Osteoblast (primary cell): ENCODE results near the gene TM4SF18. TPM values are rescaled to one million over a fixed set of nuclear protein-coding genes. Genes with fewer than 3 reads are reported as not detected.
"Not testable (repeated sequence)": the region's sequence is repeated elsewhere in the genome, so short reads cannot be mapped to it uniquely, and the experiment has no call there.

ENCODE experiments used
- DNase-seq: peaks from one replicate; pipeline ENCODE4 v3.0.0; 2011; ENCODE audit warnings: low spot score, mixed read lengths; ENCODE audit not compliant: insufficient read length; ENCODE audit errors: missing footprints
- H2AFZ ChIP-seq: 2 replicates; pipeline ENCODE4 v1.6.0; 2011; ENCODE audit warnings: mild to moderate bottlenecking, low read length
- H3K27ac ChIP-seq: 2 replicates; pipeline ENCODE4 v1.5.1; 2011; ENCODE audit warnings: mild to moderate bottlenecking, low read depth, low read length, moderate library complexity
- H3K27me3 ChIP-seq: 2 replicates; pipeline ENCODE4 v1.6.0; 2012; ENCODE audit warnings: mild to moderate bottlenecking, control low read depth, inconsistent platforms, low read length, moderate library complexity; ENCODE audit not compliant: insufficient read depth
- H3K36me3 ChIP-seq: 2 replicates; pipeline ENCODE4 v1.5.1; 2011; ENCODE audit warnings: mild to moderate bottlenecking, low read length, control low read depth, moderate library complexity; ENCODE audit not compliant: insufficient read depth
- H3K4me1 ChIP-seq: 2 replicates; pipeline ENCODE4 v1.5.1; 2011; ENCODE audit warnings: mild to moderate bottlenecking, low read length, control low read depth, moderate library complexity; ENCODE audit not compliant: insufficient read depth
- H3K4me2 ChIP-seq: 2 replicates; pipeline ENCODE4 v1.6.0; 2011; ENCODE audit warnings: mild to moderate bottlenecking, low read length; ENCODE audit not compliant: insufficient read depth
- H3K4me3 ChIP-seq: fragments of 200-600 bp; sonication (generic); 3 replicates; pipeline ENCODE4 v1.5.1; 2012; ENCODE audit warnings: mild to moderate bottlenecking, low read length, inconsistent platforms; ENCODE audit not compliant: insufficient read depth
- H3K79me2 ChIP-seq: 2 replicates; pipeline ENCODE4 v1.6.0; 2012; ENCODE audit warnings: mild to moderate bottlenecking, low read length, control low read depth, inconsistent platforms; ENCODE audit not compliant: insufficient read depth
- H3K9me3 ChIP-seq: 2 replicates; pipeline ENCODE4 v1.5.1; 2011; ENCODE audit warnings: low read depth, low read length, control low read depth
- H4K20me1 ChIP-seq: 2 replicates; pipeline ENCODE4 v1.6.0; 2012; ENCODE audit warnings: mild to moderate bottlenecking, low read length, control low read depth; ENCODE audit not compliant: insufficient read depth
- total RNA-seq: library from RNA; depleted of rRNA; stranded (reverse); fragments of >200 nt; gene quantifications from 2 replicates; pipeline ENCODE4 v1.2.3, GENCODE V29; 2012
- TF ChIP-seq, protein P1 (sequence below): IDR thresholded peaks from 2 replicates; pipeline ENCODE4 v1.5.1; 2011; ENCODE audit warnings: mild to moderate bottlenecking, low read depth, low read length, moderate library complexity; ENCODE audit errors: extremely low read depth

The TM4SF18 gene
- total RNA-seq, 1 donor = not detected

DNA sequence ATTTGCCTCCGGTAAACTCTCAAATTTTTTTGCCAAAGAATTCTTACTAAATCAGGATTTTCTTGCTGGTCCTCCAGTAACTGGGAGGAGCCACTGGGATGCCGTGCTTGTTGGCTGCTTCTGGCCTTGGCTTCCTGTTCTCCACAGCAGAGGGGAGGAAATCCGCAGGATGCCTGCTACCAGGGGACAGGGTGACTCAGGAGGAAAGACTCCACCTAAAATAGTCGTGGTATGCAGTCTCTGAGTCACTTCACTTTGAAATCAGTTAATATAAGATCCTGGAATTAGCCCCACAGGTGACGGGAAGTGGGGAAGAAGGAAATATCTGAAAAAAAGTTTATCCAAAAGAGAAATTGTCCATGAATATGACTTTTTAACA, 6.5 kb upstream of the TM4SF18 start:
- peaks cover 38% of the 10 kb centered on the region for H3K4me1 ChIP-seq
- H3K27me3 ChIP-seq = no peaks in the 10 kb centered on the region
- H3K79me2 ChIP-seq = no peaks in the 10 kb centered on the region
- H3K9me3 ChIP-seq = no peaks in the 10 kb centered on the region
- peak overlapping the region; percentile 82 for H3K27ac ChIP-seq
- H2AFZ ChIP-seq = no peak overlapping the region
- H3K36me3 ChIP-seq = no peaks in the 10 kb centered on the region
- DNase-seq = peak; percentile 64
- peak overlapping the region; percentile 69 for H3K4me2 ChIP-seq
- H4K20me1 ChIP-seq = no peaks in the 10 kb centered on the region
- TF ChIP-seq, protein P1, sequence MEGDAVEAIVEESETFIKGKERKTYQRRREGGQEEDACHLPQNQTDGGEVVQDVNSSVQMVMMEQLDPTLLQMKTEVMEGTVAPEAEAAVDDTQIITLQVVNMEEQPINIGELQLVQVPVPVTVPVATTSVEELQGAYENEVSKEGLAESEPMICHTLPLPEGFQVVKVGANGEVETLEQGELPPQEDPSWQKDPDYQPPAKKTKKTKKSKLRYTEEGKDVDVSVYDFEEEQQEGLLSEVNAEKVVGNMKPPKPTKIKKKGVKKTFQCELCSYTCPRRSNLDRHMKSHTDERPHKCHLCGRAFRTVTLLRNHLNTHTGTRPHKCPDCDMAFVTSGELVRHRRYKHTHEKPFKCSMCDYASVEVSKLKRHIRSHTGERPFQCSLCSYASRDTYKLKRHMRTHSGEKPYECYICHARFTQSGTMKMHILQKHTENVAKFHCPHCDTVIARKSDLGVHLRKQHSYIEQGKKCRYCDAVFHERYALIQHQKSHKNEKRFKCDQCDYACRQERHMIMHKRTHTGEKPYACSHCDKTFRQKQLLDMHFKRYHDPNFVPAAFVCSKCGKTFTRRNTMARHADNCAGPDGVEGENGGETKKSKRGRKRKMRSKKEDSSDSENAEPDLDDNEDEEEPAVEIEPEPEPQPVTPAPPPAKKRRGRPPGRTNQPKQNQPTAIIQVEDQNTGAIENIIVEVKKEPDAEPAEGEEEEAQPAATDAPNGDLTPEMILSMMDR = no peak
- peak overlapping the region; percentile 5 for H3K4me3 ChIP-seq

DNA sequence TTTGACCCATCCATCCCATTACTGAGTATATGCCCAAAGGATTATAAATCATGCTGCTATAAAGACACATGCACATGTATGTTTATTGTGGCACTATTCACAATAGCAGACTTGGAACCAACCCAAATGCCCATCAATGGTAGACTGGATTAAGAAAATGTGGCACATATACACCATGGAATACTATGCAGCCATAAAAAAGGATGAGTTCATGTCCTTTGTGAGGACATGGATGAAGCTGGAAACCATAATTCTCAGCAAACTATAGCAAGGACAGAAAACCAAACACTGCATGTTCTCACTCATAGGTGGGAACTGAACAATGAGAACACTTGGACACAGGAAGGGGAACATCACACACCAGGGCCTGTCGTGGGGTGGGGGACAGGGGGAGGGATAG, 4.0 kb upstream of the TM4SF18 start:
- H3K27me3 ChIP-seq, DNase-seq, H3K4me2 ChIP-seq, H3K4me3 ChIP-seq, H3K79me2 ChIP-seq, H4K20me1 ChIP-seq, H2AFZ ChIP-seq, H3K36me3 ChIP-seq, H3K27ac ChIP-seq, H3K9me3 ChIP-seq: not testable (repeated sequence)
- H3K4me1 ChIP-seq = peaks cover 43% of the 10 kb centered on the region

DNA sequence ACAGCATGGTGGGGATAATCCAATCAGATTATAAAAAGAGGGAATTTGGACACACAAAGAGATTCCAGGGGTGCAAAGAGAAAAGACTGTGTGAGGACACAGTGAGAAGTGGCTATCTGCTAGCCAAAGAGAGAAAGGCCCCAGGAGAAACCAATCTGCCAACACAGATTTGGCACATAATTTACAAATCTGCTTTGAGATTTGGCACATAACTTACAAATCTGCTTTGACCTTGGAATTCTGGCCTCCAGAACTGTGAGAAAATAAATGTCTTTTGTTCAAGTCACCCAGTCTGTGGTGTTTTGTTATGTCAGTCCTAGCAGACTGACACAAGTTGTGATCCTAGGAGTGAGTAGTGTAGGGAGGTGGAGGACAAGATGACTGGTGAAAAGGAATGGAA, 3.5 kb upstream of the TM4SF18 start:
- H3K36me3 ChIP-seq = no peaks in the 10 kb centered on the region
- no peak for DNase-seq
- H3K4me2 ChIP-seq = no peak overlapping the region
- H3K27ac ChIP-seq = no peak overlapping the region
- H2AFZ ChIP-seq = peak overlapping the region; percentile 17
- H3K27me3 ChIP-seq = no peaks in the 10 kb centered on the region
- no peaks in the 10 kb centered on the region for H3K9me3 ChIP-seq
- H3K4me3 ChIP-seq = no peak overlapping the region
- peaks cover 42% of the 10 kb centered on the region for H3K4me1 ChIP-seq
- H3K79me2 ChIP-seq = no peaks in the 10 kb centered on the region
- TF ChIP-seq, protein P1 = no peak
- no peaks in the 10 kb centered on the region for H4K20me1 ChIP-seq

DNA sequence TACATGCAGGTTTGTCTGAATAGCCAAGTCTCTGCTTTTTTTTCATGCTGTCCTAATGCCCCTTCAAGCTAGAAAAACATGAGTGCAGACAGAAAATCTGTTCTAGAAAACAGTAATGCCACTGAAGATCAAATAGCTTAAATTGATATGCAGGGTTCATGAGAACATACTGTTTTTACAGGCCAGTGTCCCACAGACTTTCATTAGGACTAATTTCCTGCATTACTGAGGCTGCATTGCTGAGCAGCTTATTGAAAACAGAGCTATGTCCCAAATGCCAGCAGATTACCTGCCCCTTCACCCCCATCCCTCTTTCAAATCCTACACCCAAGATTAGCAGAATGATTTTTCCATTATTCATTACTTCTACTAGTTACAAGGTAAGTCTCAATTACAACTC, 665 bp downstream of the TM4SF18 start:
- no peak overlapping the region for H3K4me2 ChIP-seq
- H3K4me3 ChIP-seq = no peak overlapping the region
- no peaks in the 10 kb centered on the region for H3K27me3 ChIP-seq
- H3K79me2 ChIP-seq = no peaks in the 10 kb centered on the region
- H3K27ac ChIP-seq = no peak overlapping the region
- peak overlapping the region; percentile 36 for H2AFZ ChIP-seq
- H3K36me3 ChIP-seq = no peaks in the 10 kb centered on the region
- no peak for DNase-seq
- H3K4me1 ChIP-seq = peaks cover 16% of the 10 kb centered on the region
- H3K9me3 ChIP-seq = no peaks in the 10 kb centered on the region
- TF ChIP-seq, protein P1 = no peak
- H4K20me1 ChIP-seq = no peaks in the 10 kb centered on the region
